HG03045 (cell line): ENCODE results near the gene DDX42.
"Not testable (repeated sequence)": the region's sequence is repeated elsewhere in the genome, so short reads cannot be mapped to it uniquely, and the experiment has no call there.

Experiments used
- ATAC-seq: cut with Tn5 transposase; IDR thresholded peaks from one replicate; pipeline ENCODE4 v1.9.1; 2021; ENCODE audit warnings: mild to moderate bottlenecking, moderate library complexity; ENCODE audit not compliant: unreplicated experiment

The DDX42 gene

GRCh38 chr17:63780507-63780906 lies 6.5 kb downstream of the DDX42 start:
- ATAC-seq, result no peak

GRCh38 chr17:63780928-63781327 lies 7.0 kb downstream of the DDX42 start:
- no peak for ATAC-seq

- no peak for ATAC-seq
Measured at GRCh38 chr17:63783522-63783921, 9.6 kb downstream of the DDX42 start.

- no peak for ATAC-seq
Measured at GRCh38 chr17:63785556-63785955, 11.6 kb downstream of the DDX42 start.

GRCh38 chr17:63786117-63786516 lies 12.1 kb downstream of the DDX42 start:
- no peak for ATAC-seq

GRCh38 chr17:63786971-63787711 lies 13.2 kb downstream of the DDX42 start:
- ATAC-seq, result no peak

GRCh38 chr17:63790057-63790456 lies 16.1 kb downstream of the DDX42 start:
- no peak for ATAC-seq

- ATAC-seq, result no peak
Measured at GRCh38 chr17:63792055-63792729, 18.2 kb downstream of the DDX42 start.

GRCh38 chr17:63796375-63796774 lies 22.4 kb downstream of the DDX42 start:
- ATAC-seq, result not testable (repeated sequence)

- ATAC-seq, result no peak
Measured at GRCh38 chr17:63798572-63799106, 24.7 kb downstream of the DDX42 start.

- ATAC-seq, result no peak
Measured at GRCh38 chr17:63800783-63801182, 26.8 kb downstream of the DDX42 start.

GRCh38 chr17:63804328-63804727 lies 30.4 kb downstream of the DDX42 start:
- ATAC-seq, result no peak

GRCh38 chr17:63805591-63805990 lies 31.6 kb downstream of the DDX42 start:
- no peak for ATAC-seq

GRCh38 chr17:63809970-63810369 lies 36.0 kb downstream of the DDX42 start:
- no peak for ATAC-seq

- no peak for ATAC-seq
Measured at GRCh38 chr17:63816123-63816522, 42.2 kb downstream of the DDX42 start.

- no peak for ATAC-seq
Measured at GRCh38 chr17:63816669-63817068, 42.7 kb downstream of the DDX42 start.

- no peak for ATAC-seq
Measured at GRCh38 chr17:63817736-63818385, 43.9 kb downstream of the DDX42 start.

- no peak for ATAC-seq
Measured at GRCh38 chr17:63819131-63819530, 45.2 kb downstream of the DDX42 start.

- no peak for ATAC-seq
Measured at GRCh38 chr17:63819585-63820537, 45.9 kb downstream of the DDX42 start.

GRCh38 chr17:63820963-63821561 lies 47.1 kb downstream of the DDX42 start:
- no peak for ATAC-seq
